HS-5 (cell line): Measurements from ENCODE around the gene MED12L.
"Not testable (repeated sequence)": the region's sequence is repeated elsewhere in the genome, so short reads cannot be mapped to it uniquely, and the experiment has no call there.

Experiments
- DNase-seq: peaks from one replicate; pipeline ENCODE4 v3.0.0-alpha.2; 2012; ENCODE audit warnings: low read depth

Gene MED12L

GRCh38 chr3:151135541-151136337, 50.3 kb downstream of the MED12L start:
- DNase-seq, result no peak

- no peak for DNase-seq
Observed at GRCh38 chr3:151142929-151143328, 57.5 kb downstream of the MED12L start.

GRCh38 chr3:151144016-151144415, 58.6 kb downstream of the MED12L start:
- no peak for DNase-seq

GRCh38 chr3:151144760-151145159, 59.3 kb downstream of the MED12L start:
- DNase-seq, result no peak

GRCh38 chr3:151145713-151146070, 60.2 kb downstream of the MED12L start:
- no peak for DNase-seq

- peak; percentile 54 for DNase-seq
Observed at GRCh38 chr3:151146071-151146730, 60.7 kb downstream of the MED12L start.

- no peak for DNase-seq
Observed at GRCh38 chr3:151146731-151147091, 61.2 kb downstream of the MED12L start.

- DNase-seq, result no peak
Observed at GRCh38 chr3:151147299-151147698, 61.8 kb downstream of the MED12L start.

- no peak for DNase-seq
Observed at GRCh38 chr3:151152455-151153079, 67.1 kb downstream of the MED12L start.

- DNase-seq, result no peak
Observed at GRCh38 chr3:151154566-151154965, 69.1 kb downstream of the MED12L start.

GRCh38 chr3:151155409-151156128, 70.1 kb downstream of the MED12L start:
- no peak for DNase-seq

- DNase-seq, result peak; percentile 36
Observed at GRCh38 chr3:151156618-151157216, 71.3 kb downstream of the MED12L start.

GRCh38 chr3:151159806-151160205, 74.3 kb downstream of the MED12L start:
- DNase-seq, result no peak

GRCh38 chr3:151165226-151165625, 79.8 kb downstream of the MED12L start:
- no peak for DNase-seq

GRCh38 chr3:151166161-151166560, 80.7 kb downstream of the MED12L start:
- DNase-seq, result no peak

GRCh38 chr3:151168269-151169094, 83.0 kb downstream of the MED12L start:
- peak; percentile 13 for DNase-seq

- DNase-seq, result no peak
Observed at GRCh38 chr3:151169262-151169947, 83.9 kb downstream of the MED12L start.

- not testable (repeated sequence) for DNase-seq
Observed at GRCh38 chr3:151169948-151170679, 84.7 kb downstream of the MED12L start.

GRCh38 chr3:151171145-151171757, 85.8 kb downstream of the MED12L start:
- no peak for DNase-seq
